ENCODE data around the gene TOP2B.

Gene TOP2B

DNA sequence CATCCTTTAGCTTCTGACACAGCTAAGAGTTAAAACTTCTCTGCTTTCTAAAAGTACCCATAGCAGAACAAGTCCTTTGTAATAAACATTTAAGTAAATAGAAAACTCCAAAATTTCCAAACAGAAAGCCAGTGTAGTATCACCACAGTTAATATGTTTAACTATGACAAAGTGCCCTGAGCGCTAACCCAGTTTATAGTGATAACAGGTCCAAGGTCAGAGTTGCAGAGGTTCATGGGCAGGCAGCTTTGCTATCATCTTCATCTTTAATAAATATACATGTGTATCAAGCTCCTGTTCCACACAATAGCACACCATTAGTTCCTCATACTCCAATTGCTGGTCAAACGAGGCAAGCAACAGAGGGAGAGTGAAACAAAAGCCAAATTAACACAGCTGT lies 12.4 kb upstream of the TOP2B start:
- H3K79me2 ChIP-seq (ENCODE audit: control insufficient read depth, low read length): no peaks in the 10 kb centered on the region
- H4K20me1 ChIP-seq (ENCODE audit: control insufficient read depth, insufficient read depth, low read depth, low read length): no peaks in the 10 kb centered on the region
- no peaks in the 10 kb centered on the region for H3F3A ChIP-seq (ENCODE audit: control insufficient read depth, insufficient read depth)
- H3K4me3 ChIP-seq (ENCODE audit: low read length): no peak overlapping the region
- no peaks in the 10 kb centered on the region for H3K4me1 ChIP-seq (ENCODE audit: control insufficient read depth, low read length)
- H3K9me2 ChIP-seq (replicated peaks; ENCODE audit: control insufficient read depth, low read length): no peaks in the 10 kb centered on the region
- H3K36me3 ChIP-seq (ENCODE audit: control insufficient read depth, low read length): peaks cover 3% of the 10 kb centered on the region; the same call in 1 of the 2 replicates
- TF ChIP-seq CTCF (IDR thresholded peaks at IDR 0.05; ENCODE audit: low read depth, low read length, poor library complexity, severe bottlenecking): no peak
- TF ChIP-seq EZH2phosphoT487 (IDR thresholded peaks at IDR 0.05; ENCODE audit: borderline replicate concordance, low read length): no peak
- no peak overlapping the region for H3K4me2 ChIP-seq (ENCODE audit: low read length)
- H3K27me3 ChIP-seq (ENCODE audit: control insufficient read depth, low read length): no peaks in the 10 kb centered on the region
- no peak overlapping the region for H3K27ac ChIP-seq (ENCODE audit: low read depth, low read length)
- peaks cover 23% of the 10 kb centered on the region for H3K9me3 ChIP-seq (ENCODE audit: control insufficient read depth, insufficient read depth, low read length)

- H3K4me1 ChIP-seq (ENCODE audit: control insufficient read depth, low read length): no peaks in the 10 kb centered on the region
- no peaks in the 10 kb centered on the region for H3F3A ChIP-seq (ENCODE audit: control insufficient read depth, insufficient read depth)
- H4K20me1 ChIP-seq (ENCODE audit: control insufficient read depth, insufficient read depth, low read depth, low read length): no peaks in the 10 kb centered on the region
- H3K9me3 ChIP-seq (ENCODE audit: control insufficient read depth, insufficient read depth, low read length): peaks cover 23% of the 10 kb centered on the region
- no peaks in the 10 kb centered on the region for H3K27me3 ChIP-seq (ENCODE audit: control insufficient read depth, low read length)
- H3K36me3 ChIP-seq (ENCODE audit: control insufficient read depth, low read length): peaks cover 3% of the 10 kb centered on the region; the same call in 1 of the 2 replicates
- no peak overlapping the region for H3K4me3 ChIP-seq (ENCODE audit: low read length)
- no peak for TF ChIP-seq CTCF (IDR thresholded peaks at IDR 0.05; ENCODE audit: low read depth, low read length, poor library complexity, severe bottlenecking)
- TF ChIP-seq EZH2phosphoT487 (IDR thresholded peaks at IDR 0.05; ENCODE audit: borderline replicate concordance, low read length): no peak
- H3K9me2 ChIP-seq (replicated peaks; ENCODE audit: control insufficient read depth, low read length): no peaks in the 10 kb centered on the region
- no peak overlapping the region for H3K4me2 ChIP-seq (ENCODE audit: low read length)
- H3K27ac ChIP-seq (ENCODE audit: low read depth, low read length): no peak overlapping the region
- no peaks in the 10 kb centered on the region for H3K79me2 ChIP-seq (ENCODE audit: control insufficient read depth, low read length)
Observed at GRCh38 chr3:25674670-25675069, 10.0 kb upstream of the TOP2B start.

DNA sequence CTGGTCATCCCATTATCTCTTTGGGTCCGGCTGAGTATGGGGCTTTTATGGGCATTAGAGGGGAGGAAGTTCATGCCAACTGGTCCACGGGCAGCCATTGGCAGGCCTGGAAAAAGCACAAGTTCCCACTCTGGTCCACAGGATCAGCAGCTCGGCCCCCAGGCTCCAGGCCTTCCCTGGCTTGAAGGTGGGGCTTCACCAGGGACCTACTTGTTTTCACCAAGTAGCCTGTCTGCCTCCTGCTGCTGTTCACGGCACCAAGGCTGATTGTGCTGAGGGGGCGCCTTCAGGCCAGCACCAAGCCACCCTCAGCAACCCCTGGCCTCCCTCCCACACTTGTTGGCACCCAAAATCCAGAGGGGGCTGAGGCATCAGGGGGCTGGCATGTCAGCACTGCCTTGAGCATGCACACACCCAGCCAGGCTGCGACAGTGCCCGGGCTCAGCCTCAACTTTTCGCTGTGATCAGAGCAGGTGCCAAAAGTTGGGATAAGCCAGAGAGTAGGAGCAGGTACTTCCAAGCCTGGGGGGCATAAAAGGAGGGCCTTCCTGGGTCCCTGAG lies 9.1 kb upstream of the TOP2B start:
- no peak overlapping the region for H3K4me2 ChIP-seq (ENCODE audit: low read length)
- no peaks in the 10 kb centered on the region for H3K79me2 ChIP-seq (ENCODE audit: control insufficient read depth, low read length)
- TF ChIP-seq CTCF (IDR thresholded peaks at IDR 0.05; ENCODE audit: low read depth, low read length, poor library complexity, severe bottlenecking) (no peak), EZH2phosphoT487 (IDR thresholded peaks at IDR 0.05; ENCODE audit: borderline replicate concordance, low read length) (no peak)
- no peaks in the 10 kb centered on the region for H3K4me1 ChIP-seq (ENCODE audit: control insufficient read depth, low read length)
- no peaks in the 10 kb centered on the region for H3K9me2 ChIP-seq (replicated peaks; ENCODE audit: control insufficient read depth, low read length)
- peaks cover 23% of the 10 kb centered on the region for H3K9me3 ChIP-seq (ENCODE audit: control insufficient read depth, insufficient read depth, low read length)
- no peak overlapping the region for H3K27ac ChIP-seq (ENCODE audit: low read depth, low read length)
- H3K4me3 ChIP-seq (ENCODE audit: low read length): no peak overlapping the region
- H3K27me3 ChIP-seq (ENCODE audit: control insufficient read depth, low read length): no peaks in the 10 kb centered on the region
- no peaks in the 10 kb centered on the region for H3F3A ChIP-seq (ENCODE audit: control insufficient read depth, insufficient read depth)
- H4K20me1 ChIP-seq (ENCODE audit: control insufficient read depth, insufficient read depth, low read depth, low read length): no peaks in the 10 kb centered on the region
- peaks cover 3% of the 10 kb centered on the region; the same call in 1 of the 2 replicates for H3K36me3 ChIP-seq (ENCODE audit: control insufficient read depth, low read length)

Measured in DOHH2 (cell line).